Mesodermal cell (in vitro differentiated cells): ENCODE measurements around the gene ADSS1.

Source experiments
- H3K27ac ChIP-seq: 2 replicates; pipeline ENCODE4 v1.7.0; 2013; ENCODE audit warnings: mild to moderate bottlenecking, low read depth, low read length, moderate library complexity; ENCODE audit not compliant: severe bottlenecking
- H3K36me3 ChIP-seq: 2 replicates; pipeline ENCODE4 v1.7.1; 2013; ENCODE audit warnings: mild to moderate bottlenecking, low read length, moderate library complexity; ENCODE audit not compliant: control insufficient read depth, insufficient read depth
- H3K4me1 ChIP-seq: one replicate; pipeline ENCODE4 v1.7.1; 2013; ENCODE audit warnings: mild to moderate bottlenecking, low read length; ENCODE audit not compliant: insufficient read depth, control insufficient read depth, poor library complexity, severe bottlenecking
- H3K4me3 ChIP-seq: 2 replicates; pipeline ENCODE4 v1.7.0; 2013; ENCODE audit warnings: low read length, control low read depth, mild to moderate bottlenecking; ENCODE audit not compliant: insufficient read depth, poor library complexity, severe bottlenecking; ENCODE audit errors: extremely low read depth
- H3K9me3 ChIP-seq: 2 replicates; pipeline ENCODE4 v1.7.1; 2013; ENCODE audit warnings: mild to moderate bottlenecking, low read length, moderate library complexity; ENCODE audit not compliant: control insufficient read depth
- WGBS, 2 experiments: methylation state at CpG; one replicate each; pipeline ENCODE4 v1.1.5; 2013; ENCODE audit warnings: missing lambda C conversion rate in 2 of 2; ENCODE audit not compliant: insufficient coverage in 2 of 2; 5-methylcytosine and 5-hydroxymethylcytosine counted together

The ADSS1 gene

GRCh38 chr14:104730487-104730886 lies 6.5 kb downstream of the ADSS1 start:
- H3K4me3 ChIP-seq = no peak overlapping the region
- WGBS, 2 experiments = 100% methylated on average over 1 of the region's 5 CpGs
- H3K27ac ChIP-seq = no peak overlapping the region
- no peaks in the 10 kb centered on the region for H3K9me3 ChIP-seq
- H3K4me1 ChIP-seq = peaks cover 2% of the 10 kb centered on the region
- no peaks in the 10 kb centered on the region for H3K36me3 ChIP-seq

DNA sequence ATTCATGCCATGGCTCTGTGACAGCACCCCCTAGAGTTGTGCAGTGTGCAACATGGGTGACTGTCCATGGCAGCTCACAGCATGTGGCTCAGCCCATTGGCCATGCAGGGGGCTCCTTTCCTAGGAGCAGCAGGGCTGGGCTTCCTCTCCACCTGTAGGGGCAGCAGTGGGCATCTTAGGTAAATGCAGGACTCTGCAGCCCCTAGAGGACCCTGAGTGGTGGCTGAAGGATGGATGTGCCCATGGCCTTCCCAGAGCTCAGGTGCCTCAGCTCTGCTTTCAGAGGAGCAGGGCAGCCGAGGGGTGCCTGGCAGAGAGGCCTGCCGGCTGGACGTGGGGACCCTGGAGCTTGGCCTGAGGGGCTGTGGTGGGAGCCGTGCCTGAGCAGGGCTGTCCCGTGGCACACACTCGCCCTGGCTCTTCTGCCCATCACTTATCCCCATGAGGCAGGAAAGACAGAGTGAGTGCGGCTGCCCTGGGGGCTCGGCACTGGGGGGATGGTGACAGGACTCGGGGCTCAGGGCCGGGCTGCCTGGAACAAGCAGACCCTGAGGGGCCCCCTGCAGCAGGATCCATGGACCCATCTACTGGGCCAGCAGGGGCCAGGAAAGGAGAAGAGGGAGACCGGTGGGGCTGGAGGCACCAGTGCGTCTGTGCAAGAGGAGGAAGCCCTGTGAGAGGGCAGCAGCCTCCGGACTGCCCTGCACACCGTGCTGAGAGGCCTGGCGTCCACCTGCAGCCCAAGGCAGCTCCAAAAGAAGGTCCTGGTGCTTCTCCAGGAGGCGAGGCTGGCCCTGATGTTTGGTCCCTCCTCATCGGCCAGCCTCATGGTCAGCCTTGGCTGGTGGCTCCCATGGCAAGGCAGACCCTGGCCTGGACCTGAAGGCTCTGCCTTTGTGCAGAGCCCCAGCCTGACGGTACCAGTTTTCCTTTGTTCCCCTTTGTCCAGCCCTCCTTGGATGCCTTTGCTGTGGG lies 7.6 kb downstream of the ADSS1 start:
- 89 to 90% methylated on average over 13 to 14 of the region's 18 CpGs for WGBS, 2 experiments
- H3K4me1 ChIP-seq = peaks cover 13% of the 10 kb centered on the region
- H3K36me3 ChIP-seq = no peaks in the 10 kb centered on the region
- H3K4me3 ChIP-seq = no peak overlapping the region
- no peaks in the 10 kb centered on the region for H3K9me3 ChIP-seq
- H3K27ac ChIP-seq = no peak overlapping the region

DNA sequence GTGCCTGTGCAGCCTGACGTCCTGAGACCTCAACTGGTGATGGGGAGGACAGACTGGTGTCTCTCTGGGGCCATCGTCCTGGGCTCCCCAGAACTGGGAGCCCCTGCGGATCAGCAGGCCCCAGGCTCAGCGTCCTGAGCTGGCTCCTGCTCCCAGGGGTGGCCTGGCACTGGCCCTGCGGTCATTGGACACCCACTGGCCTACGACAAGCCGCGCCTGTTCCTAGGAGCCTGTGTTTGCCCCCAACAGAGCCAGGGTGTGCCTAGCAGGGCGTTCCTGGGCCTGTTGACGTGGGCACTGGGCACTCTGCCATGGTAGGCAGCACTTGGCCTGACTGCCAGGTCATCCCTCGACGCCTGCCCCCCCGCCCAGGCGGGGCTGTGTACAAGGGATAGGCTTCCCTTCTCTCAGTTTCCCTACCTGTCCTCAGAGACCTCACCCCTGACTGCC lies 8.4 kb downstream of the ADSS1 start:
- no peak overlapping the region for H3K27ac ChIP-seq
- no peaks in the 10 kb centered on the region for H3K9me3 ChIP-seq
- WGBS, 2 experiments = 83 to 87% methylated on average over 10 to 14 of the region's 14 CpGs
- H3K4me3 ChIP-seq = no peak overlapping the region
- peaks cover 17% of the 10 kb centered on the region for H3K4me1 ChIP-seq
- H3K36me3 ChIP-seq = no peaks in the 10 kb centered on the region

- Histone ChIP-seq H3K4me1 (peaks cover 17% of the 10 kb centered on the region), H3K9me3 (no peaks in the 10 kb centered on the region), H3K36me3 (no peaks in the 10 kb centered on the region), H3K4me3 (no peak overlapping the region), H3K27ac (no peak overlapping the region)
- WGBS, 2 experiments = 92 to 95% methylated on average over 14 to 23 of the region's 23 CpGs
Measured at GRCh38 chr14:104732931-104733681, 9.1 kb downstream of the ADSS1 start.

- Histone ChIP-seq H3K36me3 (no peaks in the 10 kb centered on the region), H3K4me1 (peaks cover 17% of the 10 kb centered on the region), H3K4me3 (no peak overlapping the region), H3K27ac (no peak overlapping the region), H3K9me3 (no peaks in the 10 kb centered on the region)
- WGBS, 2 experiments = 77 to 89% methylated on average over 2 of the region's 6 CpGs
Measured at GRCh38 chr14:104734051-104734587, 10.1 kb downstream of the ADSS1 start.

DNA sequence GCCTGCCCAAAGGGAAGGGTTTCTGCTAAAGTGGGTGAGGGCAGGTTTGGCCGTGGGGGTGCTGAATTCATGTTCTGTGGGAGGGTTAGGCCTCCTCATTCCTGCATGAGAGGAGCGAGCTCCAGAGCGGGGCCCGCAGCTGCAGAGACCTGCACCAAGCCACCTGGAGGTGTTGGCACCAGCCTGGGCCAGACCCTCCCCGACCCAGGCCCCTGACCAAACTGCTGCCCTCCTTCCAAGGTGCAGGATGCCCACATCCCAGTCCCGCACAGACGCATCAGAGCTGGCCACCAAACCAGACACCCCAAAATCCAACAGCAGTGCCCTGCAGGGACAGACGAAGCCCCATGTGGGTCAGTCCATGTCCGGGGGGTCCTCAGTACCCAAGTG lies 10.6 kb downstream of the ADSS1 start:
- no peaks in the 10 kb centered on the region for H3K36me3 ChIP-seq
- peaks cover 17% of the 10 kb centered on the region for H3K4me1 ChIP-seq
- H3K9me3 ChIP-seq = no peaks in the 10 kb centered on the region
- H3K4me3 ChIP-seq = no peak overlapping the region
- 84 to 96% methylated on average over 7 to 8 of the region's 9 CpGs for WGBS, 2 experiments
- no peak overlapping the region for H3K27ac ChIP-seq

DNA sequence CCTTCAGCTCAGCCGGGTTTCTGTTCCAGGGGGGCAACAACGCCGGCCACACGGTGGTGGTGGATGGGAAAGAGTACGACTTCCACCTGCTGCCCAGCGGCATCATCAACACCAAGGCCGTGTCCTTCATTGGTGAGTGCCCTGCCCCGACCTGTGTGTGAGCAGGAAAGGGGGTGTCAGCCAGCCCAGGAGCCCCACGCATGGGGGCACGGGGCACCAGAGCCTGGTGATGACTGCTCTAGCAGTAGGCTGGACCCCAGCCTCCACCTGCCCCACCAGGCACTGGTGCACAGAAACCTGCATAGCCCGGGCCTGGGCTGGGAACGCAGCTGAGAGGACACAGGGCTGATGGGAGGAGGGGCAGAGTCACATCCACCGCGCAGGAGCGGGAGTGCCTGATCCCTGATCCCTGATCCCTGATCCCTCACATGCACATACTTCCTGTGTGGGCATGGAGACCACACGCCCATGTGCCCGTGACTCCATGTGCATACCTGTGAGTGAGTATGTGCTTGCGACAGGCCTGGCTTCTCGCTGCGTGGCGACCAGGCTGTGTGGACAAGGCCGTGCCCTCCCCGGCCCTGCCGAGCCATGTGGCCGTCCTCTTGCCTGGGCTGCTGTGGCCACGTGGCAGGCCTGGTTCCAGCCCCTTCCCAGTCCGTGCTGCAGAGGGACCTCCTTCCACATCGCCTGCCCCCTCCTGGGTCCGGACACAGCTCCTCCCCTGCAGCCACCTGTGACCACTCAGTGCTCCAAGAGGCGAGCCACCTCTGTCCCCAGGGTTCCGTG lies 11.2 kb downstream of the ADSS1 start:
- WGBS, 2 experiments = 89 to 90% methylated on average over 27 to 28 of the region's 31 CpGs

DNA sequence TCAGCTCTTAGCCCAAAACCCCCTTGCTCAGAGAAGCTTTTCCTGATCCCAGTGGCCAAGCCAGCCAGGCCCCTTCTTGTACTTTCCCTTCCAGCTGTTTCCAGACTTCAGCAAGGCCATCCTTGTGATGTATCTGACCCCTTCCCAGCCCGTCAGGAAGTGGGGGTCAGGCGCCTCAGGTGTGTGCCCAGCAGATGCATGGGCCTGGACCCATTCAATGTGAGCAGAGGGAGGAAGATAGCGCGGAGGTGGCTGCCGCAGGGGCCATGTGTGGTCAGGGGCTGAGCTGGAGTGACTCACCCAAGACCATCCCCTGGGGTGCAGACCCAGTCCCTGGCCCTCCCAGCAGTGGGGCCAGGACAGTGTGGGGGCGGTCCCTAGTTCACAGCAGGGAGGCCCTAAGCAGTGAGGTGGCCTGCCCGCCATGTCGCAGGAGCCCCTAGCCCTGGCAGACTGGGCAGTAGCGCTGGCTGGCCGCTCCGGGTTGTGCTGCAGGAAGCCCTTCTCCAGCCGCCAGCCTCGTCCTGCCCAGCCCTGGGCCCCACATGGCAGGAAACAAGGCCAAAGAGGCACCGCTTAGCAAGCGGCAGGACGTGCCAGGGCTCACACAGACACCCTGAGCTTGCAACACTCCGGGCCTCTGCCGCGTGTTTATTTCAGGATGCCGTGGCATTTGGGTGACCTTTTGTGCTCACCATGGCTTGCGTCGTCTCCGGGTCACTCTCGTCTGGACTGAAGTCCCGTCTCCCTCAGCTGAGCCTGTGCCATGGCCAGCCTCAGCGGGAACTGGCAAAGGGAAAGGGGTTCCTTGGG lies 12.0 kb downstream of the ADSS1 start:
- H3K4me3 ChIP-seq = no peak overlapping the region
- no peaks in the 10 kb centered on the region for H3K9me3 ChIP-seq
- no peak overlapping the region for H3K27ac ChIP-seq
- WGBS, 2 experiments = 88% methylated on average over 23 to 26 of the region's 26 CpGs
- no peaks in the 10 kb centered on the region for H3K36me3 ChIP-seq
- peaks cover 17% of the 10 kb centered on the region for H3K4me1 ChIP-seq

More for the DNA sequence above, 11.2 kb downstream of the ADSS1 start:
- no peaks in the 10 kb centered on the region for H3K9me3 ChIP-seq
- H3K4me1 ChIP-seq = peaks cover 17% of the 10 kb centered on the region
- H3K27ac ChIP-seq = no peak overlapping the region
- H3K4me3 ChIP-seq = no peak overlapping the region
- H3K36me3 ChIP-seq = no peaks in the 10 kb centered on the region

DNA sequence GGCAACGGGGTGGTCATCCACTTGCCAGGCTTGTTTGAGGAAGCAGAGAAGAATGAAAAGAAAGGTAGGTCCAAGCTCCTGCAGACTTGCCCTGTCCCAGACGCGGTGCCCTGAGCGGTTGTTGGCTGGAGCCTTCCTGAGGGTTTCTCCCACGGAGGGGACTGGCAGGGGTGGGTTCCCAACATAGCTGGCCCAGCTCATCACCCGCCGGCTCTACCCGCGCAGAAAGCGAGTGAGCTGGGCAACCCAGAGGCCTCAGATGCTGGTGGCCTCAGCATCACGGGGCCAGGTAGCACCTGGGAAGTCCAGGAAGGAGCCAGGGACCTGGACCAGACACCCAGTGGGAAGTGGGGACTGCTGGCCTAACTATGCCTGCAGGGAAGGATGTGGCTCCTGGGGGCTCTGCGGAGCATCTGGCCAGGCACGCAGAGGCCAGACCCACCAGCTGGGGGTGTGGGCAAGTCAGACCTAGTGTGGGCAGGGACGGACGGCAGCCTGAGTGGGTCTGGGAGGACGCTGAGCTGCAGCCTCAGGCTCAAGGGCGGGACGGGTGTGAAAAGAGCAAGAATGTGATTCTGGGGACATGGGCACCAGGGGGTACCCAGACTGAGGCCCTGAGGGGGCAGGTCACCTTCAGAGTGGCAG lies 14.5 kb downstream of the ADSS1 start:
- H3K9me3 ChIP-seq = no peaks in the 10 kb centered on the region
- no peak overlapping the region for H3K4me3 ChIP-seq
- H3K4me1 ChIP-seq = peaks cover 32% of the 10 kb centered on the region
- H3K27ac ChIP-seq = no peak overlapping the region
- no peaks in the 10 kb centered on the region for H3K36me3 ChIP-seq
- 95 to 98% methylated on average over 17 to 18 of the region's 18 CpGs for WGBS, 2 experiments
